Aorta (tissue), 4 donors: Measurements from ENCODE around the gene AMBP. TPM values are rescaled to one million over a fixed set of nuclear protein-coding genes. Genes with fewer than 3 reads are reported as not detected.

ENCODE experiments used
- polyA plus RNA-seq, 2 donors: library from polyadenylated mRNA; stranded (reverse); fragments of 200-250 nt; gene quantifications; one replicate each; pipeline ENCODE4 v1.2.3, GENCODE V29; 2013
- total RNA-seq, 2 donors: library from RNA; stranded (reverse); fragmentation: NEBNext Ultra II Directional; extraction: Animal tissue kit (Norgen Biotek cat#: 25700); gene quantifications; one replicate each; pipeline ENCODE4 v1.2.1, GENCODE V29; 2021
- donor health status: healthy with polysubstance abuse.
- donor health status: Bipolar disorder and iron deficiency.
- donor health status: DM: no; HTN: no; CAD: no.
- donor health status: DM: yes; HTN: yes; CAD: no.

AMBP gene
- total and polyA plus RNA-seq, 4 donors: 0.50 TPM; not detected in 3

Other genes starting within 250 kb of the AMBP start
- 10 to 100 TPM; 15.4 to 17.3 TPM for gene ZNF618, start 202.0 kb downstream of the AMBP start, total RNA-seq
- 1 to 10 TPM; 4.9 to 7.5 TPM for gene ZNF618, start 202.0 kb downstream of the AMBP start, polyA plus RNA-seq
- gene KIF12, start 21.0 kb upstream of the AMBP start, total RNA-seq: not detected
- gene KIF12, start 21.0 kb upstream of the AMBP start, polyA plus RNA-seq: 1 to 10 TPM in 1 of 2 donors, under 1 TPM in 1; 0.38 to 8.4 TPM
- gene COL27A1, start 77.2 kb upstream of the AMBP start, total RNA-seq: 10 to 100 TPM; 36.9 to 54.3 TPM
- 10 to 100 TPM in 1 of 2 donors, 1 to 10 TPM in 1; 1.9 to 59.4 TPM for gene COL27A1, start 77.2 kb upstream of the AMBP start, polyA plus RNA-seq
- under 1 TPM in 1 of 2 donors, not detected in 1; 0.45 TPM for gene ORM1, start 244.8 kb upstream of the AMBP start, total RNA-seq
- 1 to 10 TPM in 1 of 2 donors, under 1 TPM in 1; 0.28 to 3.0 TPM for gene ORM1, start 244.8 kb upstream of the AMBP start, polyA plus RNA-seq